ENCODE results near the gene NUCB1. TPM values are rescaled to one million over a fixed set of nuclear protein-coding genes. Genes with fewer than 3 reads are reported as not detected.

NUCB1 gene
- total RNA-seq, 1 experiment from 2014 or later = 162 TPM

DNA sequence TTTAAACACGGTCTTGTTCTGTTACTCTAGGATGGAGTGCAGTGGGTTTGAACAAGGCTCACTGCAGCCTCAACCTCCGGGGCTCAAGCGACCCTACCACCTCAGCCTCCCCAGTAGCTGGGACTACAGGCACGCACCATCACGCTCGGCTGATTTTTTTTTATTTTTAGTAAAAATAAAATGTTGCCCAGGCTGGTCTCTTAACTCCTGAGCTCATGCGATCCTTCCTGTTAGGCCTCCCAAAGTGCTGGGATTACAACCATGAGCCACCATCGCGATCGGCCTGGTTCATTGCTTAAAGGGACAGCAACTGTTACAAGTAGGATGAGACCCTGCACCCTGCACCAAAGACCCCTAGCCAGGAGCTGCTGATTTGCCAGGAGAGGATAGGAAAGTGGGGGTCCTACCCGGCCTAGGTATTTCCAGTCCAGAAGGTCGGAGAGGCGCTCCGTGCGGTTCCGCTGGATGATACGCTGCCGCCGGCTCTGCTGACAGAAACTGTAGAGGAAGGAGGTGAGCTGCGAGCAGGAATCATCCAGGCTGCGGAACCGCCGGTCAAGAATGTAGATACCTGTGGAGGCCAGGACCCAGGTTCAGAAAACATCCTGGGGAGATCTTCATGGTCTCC is 70.1 kb downstream of the NUCB1 start:
- Mint-ChIP-seq H3K36me3 (ENCODE audit: insufficient read depth, unreplicated experiment) (peaks cover 69% of the 10 kb centered on the region), H3K4me3 (ENCODE audit: low read depth, unreplicated experiment) (no peak overlapping the region), H3K9me3 (ENCODE audit: low read depth, unreplicated experiment) (no peaks in the 10 kb centered on the region), H3K27me3 (ENCODE audit: unreplicated experiment) (no peaks in the 10 kb centered on the region), H3K27ac (ENCODE audit: unreplicated experiment) (no peak overlapping the region), H3K4me1 (ENCODE audit: low read depth, unreplicated experiment) (peaks cover 4% of the 10 kb centered on the region)
- TF ChIP-seq, protein P1, sequence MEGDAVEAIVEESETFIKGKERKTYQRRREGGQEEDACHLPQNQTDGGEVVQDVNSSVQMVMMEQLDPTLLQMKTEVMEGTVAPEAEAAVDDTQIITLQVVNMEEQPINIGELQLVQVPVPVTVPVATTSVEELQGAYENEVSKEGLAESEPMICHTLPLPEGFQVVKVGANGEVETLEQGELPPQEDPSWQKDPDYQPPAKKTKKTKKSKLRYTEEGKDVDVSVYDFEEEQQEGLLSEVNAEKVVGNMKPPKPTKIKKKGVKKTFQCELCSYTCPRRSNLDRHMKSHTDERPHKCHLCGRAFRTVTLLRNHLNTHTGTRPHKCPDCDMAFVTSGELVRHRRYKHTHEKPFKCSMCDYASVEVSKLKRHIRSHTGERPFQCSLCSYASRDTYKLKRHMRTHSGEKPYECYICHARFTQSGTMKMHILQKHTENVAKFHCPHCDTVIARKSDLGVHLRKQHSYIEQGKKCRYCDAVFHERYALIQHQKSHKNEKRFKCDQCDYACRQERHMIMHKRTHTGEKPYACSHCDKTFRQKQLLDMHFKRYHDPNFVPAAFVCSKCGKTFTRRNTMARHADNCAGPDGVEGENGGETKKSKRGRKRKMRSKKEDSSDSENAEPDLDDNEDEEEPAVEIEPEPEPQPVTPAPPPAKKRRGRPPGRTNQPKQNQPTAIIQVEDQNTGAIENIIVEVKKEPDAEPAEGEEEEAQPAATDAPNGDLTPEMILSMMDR (IDR thresholded peaks at IDR 0.05; ENCODE audit: unreplicated experiment) = no peak
- intact Hi-C loops (cut with micrococcal nuclease; ENCODE audit: unreplicated experiment) = loop anchor here (2.0 kb wide), 1 partner anchor 175 kb away; no protein-coding TSS in a partner anchor
- DNase-seq = no peak
- no TSS peak for BruUV-seq (replicated peaks)
- CTCF ChIA-PET = interaction anchor here (0.6 to 2.3 kb wide), 21 partner anchors 8 to 279 kb away, joined by 3 to 17 read pairs (median 4); partner anchors contain the start of genes BAX, DHDH, GYS1 and HSD17B14

DNA sequence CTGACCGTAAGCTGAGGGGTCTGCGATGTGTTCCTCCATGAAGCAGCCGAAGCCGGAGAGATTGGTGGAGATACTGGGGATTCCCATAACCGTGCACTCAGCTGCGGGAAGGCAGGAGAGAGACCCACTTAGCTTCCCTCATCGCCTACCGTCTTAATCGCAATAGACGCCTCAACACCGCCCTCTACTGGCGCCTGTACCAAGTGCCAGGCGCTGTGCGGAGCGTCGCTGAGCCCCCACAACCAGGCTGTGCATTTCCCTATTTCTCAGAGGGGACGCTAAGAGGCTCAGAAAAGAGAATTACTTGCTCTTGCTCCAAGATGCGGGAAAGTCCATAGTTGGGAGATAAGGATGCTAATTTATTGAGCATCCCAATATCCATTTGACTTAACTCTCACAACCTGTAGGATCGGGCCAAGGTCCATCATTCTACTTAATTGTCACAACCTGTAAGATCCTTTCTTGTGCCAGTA is 70.8 kb downstream of the NUCB1 start:
- Mint-ChIP-seq H3K4me1 (ENCODE audit: low read depth, unreplicated experiment) (no peaks in the 10 kb centered on the region), H3K27ac (ENCODE audit: unreplicated experiment) (no peak overlapping the region), H3K9me3 (ENCODE audit: low read depth, unreplicated experiment) (no peaks in the 10 kb centered on the region), H3K27me3 (ENCODE audit: unreplicated experiment) (no peaks in the 10 kb centered on the region), H3K36me3 (ENCODE audit: insufficient read depth, unreplicated experiment) (peaks cover 66% of the 10 kb centered on the region), H3K4me3 (ENCODE audit: low read depth, unreplicated experiment) (no peak overlapping the region)
- CTCF ChIA-PET = interaction anchor here (0.6 to 2.3 kb wide), 21 partner anchors 9 to 278 kb away, joined by 3 to 17 read pairs (median 4); partner anchors contain the start of genes BAX, DHDH, GYS1 and HSD17B14
- no TSS peak for BruUV-seq (replicated peaks)
- intact Hi-C loops (cut with micrococcal nuclease; ENCODE audit: unreplicated experiment) = loop anchor here (2.0 kb wide), 1 partner anchor 176 kb away; no protein-coding TSS in a partner anchor
- peak; percentile 85 for DNase-seq
- TF ChIP-seq, protein P1 (IDR thresholded peaks at IDR 0.05; ENCODE audit: unreplicated experiment) = peak; percentile 95

Other genes with a start within 250 kb of the NUCB1 start
- gene NTN5, start 227.3 kb upstream of the NUCB1 start, total RNA-seq (2022) = 0.57 and 0.66 TPM in 2 replicates
- 8.7 and 10.4 TPM in 2 replicates for gene FUT2, start 204.3 kb upstream of the NUCB1 start, total RNA-seq (2022)
- 1.7 TPM in 2 replicates for gene MAMSTR, start 180.6 kb upstream of the NUCB1 start, total RNA-seq (2022)
- gene RASIP1, start 159.7 kb upstream of the NUCB1 start, total RNA-seq (2022) = 0.09 and 0.29 TPM in 2 replicates
- 0.31 and 0.42 TPM in 2 replicates for gene IZUMO1, start 153.4 kb upstream of the NUCB1 start, total RNA-seq (2022)
- gene FUT1, start 147.7 kb upstream of the NUCB1 start, total RNA-seq (2022) = 2.6 and 2.9 TPM in 2 replicates
- gene FGF21, start 144.8 kb upstream of the NUCB1 start, total RNA-seq (2022) = not detected in 2 replicates
- 84.4 and 91.0 TPM in 2 replicates for gene BCAT2, start 89.3 kb upstream of the NUCB1 start, total RNA-seq (2022)
- 2.6 and 5.7 TPM in 2 replicates for gene HSD17B14, start 63.8 kb upstream of the NUCB1 start, total RNA-seq (2022)
- 57.6 and 72.2 TPM in 2 replicates for gene PLEKHA4, start 31.7 kb upstream of the NUCB1 start, total RNA-seq (2022)
- 118 TPM in 2 replicates for gene PPP1R15A, start 27.9 kb upstream of the NUCB1 start, total RNA-seq (2022)
- gene TULP2, start 1.6 kb upstream of the NUCB1 start, total RNA-seq (2022) = not detected in 2 replicates
- 2.1 and 5.3 TPM in 2 replicates for gene DHDH, start 33.4 kb downstream of the NUCB1 start, total RNA-seq (2022)
- 141 and 147 TPM in 2 replicates for gene BAX, start 54.6 kb downstream of the NUCB1 start, total RNA-seq (2022)
- gene FTL, start 65.0 kb downstream of the NUCB1 start, total RNA-seq (2022) = 1,459 and 1,979 TPM in 2 replicates
- 59.6 and 64.7 TPM in 2 replicates for gene GYS1, start 93.0 kb downstream of the NUCB1 start, total RNA-seq (2022)
- gene RUVBL2, start 93.6 kb downstream of the NUCB1 start, total RNA-seq (2022) = 184 and 199 TPM in 2 replicates
- 1.1 TPM in 1 of 2 replicates, not detected in the other for gene LHB, start 116.8 kb downstream of the NUCB1 start, total RNA-seq (2022)
- 1.1 TPM in 1 of 2 replicates, not detected in the other for gene CGB3, start 124.0 kb downstream of the NUCB1 start, total RNA-seq (2022)
- gene CGB2, start 131.6 kb downstream of the NUCB1 start, total RNA-seq (2022) = 0.52 TPM in 1 of 2 replicates, not detected in the other
- not detected in 2 replicates for gene CGB1, start 136.6 kb downstream of the NUCB1 start, total RNA-seq (2022)
- 2.6 and 3.3 TPM in 2 replicates for gene CGB5, start 143.5 kb downstream of the NUCB1 start, total RNA-seq (2022)
- 0.54 and 0.56 TPM in 2 replicates for gene CGB8, start 148.8 kb downstream of the NUCB1 start, total RNA-seq (2022)
- 0.66 and 1.0 TPM in 2 replicates for gene CGB7, start 157.4 kb downstream of the NUCB1 start, total RNA-seq (2022)
- gene NTF4, start 164.5 kb downstream of the NUCB1 start, total RNA-seq (2022) = 0.69 and 0.83 TPM in 2 replicates
- not detected in 2 replicates for gene KCNA7, start 172.4 kb downstream of the NUCB1 start, total RNA-seq (2022)
- gene SNRNP70, start 185.1 kb downstream of the NUCB1 start, total RNA-seq (2022) = 310 and 325 TPM in 2 replicates
- 7.0 and 7.5 TPM in 2 replicates for gene LIN7B, start 214.1 kb downstream of the NUCB1 start, total RNA-seq (2022)
- 1.9 and 2.0 TPM in 2 replicates for gene C19orf73, start 218.8 kb downstream of the NUCB1 start, total RNA-seq (2022)
- 4.9 and 6.0 TPM in 2 replicates for gene PPFIA3, start 219.2 kb downstream of the NUCB1 start, total RNA-seq (2022)

All from Calu3 (cell line).